ENCODE data around the gene ZIC5.

GRCh38 chr13:99992949-99993351 lies 21.4 kb upstream of the ZIC5 start:
- no peak for TF ChIP-seq CTCF (IDR thresholded peaks at IDR 0.05)
- no peak for TF ChIP-seq POLR2A (IDR thresholded peaks at IDR 0.05)
